ENCODE results near the gene STARD8.
"Not testable (repeated sequence)": the region's sequence is repeated elsewhere in the genome, so short reads cannot be mapped to it uniquely, and the experiment has no call there.

The STARD8 gene

GRCh38 chrX:68650491-68650890, 3.0 kb downstream of the STARD8 start:
- H3K4me1 Mint-ChIP-seq (ENCODE audit: low read depth), result no peaks in the 10 kb centered on the region
- no peaks in the 10 kb centered on the region for H3K36me3 Mint-ChIP-seq (ENCODE audit: low read depth)
- no peak overlapping the region for H3K27ac Mint-ChIP-seq
- no peak overlapping the region for H3K4me3 Mint-ChIP-seq
- H3K9me3 Mint-ChIP-seq, result no peaks in the 10 kb centered on the region
- peaks cover 5% of the 10 kb centered on the region for H3K27me3 Mint-ChIP-seq

- Mint-ChIP-seq H3K4me3 (no peak overlapping the region), H3K9me3 (no peaks in the 10 kb centered on the region), H3K27me3 (peaks cover 5% of the 10 kb centered on the region), H3K4me1 (ENCODE audit: low read depth) (no peaks in the 10 kb centered on the region), H3K27ac (no peak overlapping the region), H3K36me3 (ENCODE audit: low read depth) (no peaks in the 10 kb centered on the region)
These were observed 3.6 kb downstream of the STARD8 start for GRCh38 chrX:68651110-68651509.

- no peak overlapping the region for H3K4me3 Mint-ChIP-seq
- H3K4me1 Mint-ChIP-seq (ENCODE audit: low read depth), result no peaks in the 10 kb centered on the region
- peaks cover 5% of the 10 kb centered on the region for H3K27me3 Mint-ChIP-seq
- no peaks in the 10 kb centered on the region for H3K36me3 Mint-ChIP-seq (ENCODE audit: low read depth)
- H3K27ac Mint-ChIP-seq, result no peak overlapping the region
- H3K9me3 Mint-ChIP-seq, result no peaks in the 10 kb centered on the region
These were observed 5.1 kb downstream of the STARD8 start for GRCh38 chrX:68652326-68653170.

- H3K9me3 Mint-ChIP-seq, result no peaks in the 10 kb centered on the region
- H3K4me1 Mint-ChIP-seq (ENCODE audit: low read depth), result no peaks in the 10 kb centered on the region
- no peak overlapping the region for H3K27ac Mint-ChIP-seq
- H3K27me3 Mint-ChIP-seq, result no peaks in the 10 kb centered on the region
- H3K36me3 Mint-ChIP-seq (ENCODE audit: low read depth), result no peaks in the 10 kb centered on the region
- H3K4me3 Mint-ChIP-seq, result no peak overlapping the region
These were observed 7.2 kb downstream of the STARD8 start for GRCh38 chrX:68654693-68655092.

- H3K36me3 Mint-ChIP-seq (ENCODE audit: low read depth); H3K9me3 Mint-ChIP-seq; H3K27ac Mint-ChIP-seq; H3K4me1 Mint-ChIP-seq (ENCODE audit: low read depth); H3K27me3 Mint-ChIP-seq; H3K4me3 Mint-ChIP-seq: not testable (repeated sequence)
These were observed 9.0 kb downstream of the STARD8 start for GRCh38 chrX:68656473-68656872.

GRCh38 chrX:68658530-68658929, 11.1 kb downstream of the STARD8 start:
- Mint-ChIP-seq H3K4me3 (no peak overlapping the region), H3K27me3 (no peaks in the 10 kb centered on the region), H3K4me1 (ENCODE audit: low read depth) (no peaks in the 10 kb centered on the region), H3K9me3 (no peaks in the 10 kb centered on the region), H3K36me3 (ENCODE audit: low read depth) (no peaks in the 10 kb centered on the region), H3K27ac (no peak overlapping the region)

- no peak overlapping the region for H3K27ac Mint-ChIP-seq
- no peaks in the 10 kb centered on the region for H3K36me3 Mint-ChIP-seq (ENCODE audit: low read depth)
- H3K4me3 Mint-ChIP-seq, result no peak overlapping the region
- no peaks in the 10 kb centered on the region for H3K27me3 Mint-ChIP-seq
- H3K4me1 Mint-ChIP-seq (ENCODE audit: low read depth), result no peaks in the 10 kb centered on the region
- no peaks in the 10 kb centered on the region for H3K9me3 Mint-ChIP-seq
These were observed 11.9 kb downstream of the STARD8 start for GRCh38 chrX:68659385-68659784.

- Mint-ChIP-seq H3K4me3 (no peak overlapping the region), H3K27ac (no peak overlapping the region), H3K4me1 (ENCODE audit: low read depth) (no peaks in the 10 kb centered on the region), H3K27me3 (no peaks in the 10 kb centered on the region), H3K9me3 (no peaks in the 10 kb centered on the region), H3K36me3 (ENCODE audit: low read depth) (no peaks in the 10 kb centered on the region)
These were observed 12.3 kb downstream of the STARD8 start for GRCh38 chrX:68659786-68660185.

- no peak overlapping the region for H3K4me3 Mint-ChIP-seq
- H3K27me3 Mint-ChIP-seq, result no peaks in the 10 kb centered on the region
- H3K36me3 Mint-ChIP-seq (ENCODE audit: low read depth), result no peaks in the 10 kb centered on the region
- H3K27ac Mint-ChIP-seq, result no peak overlapping the region
- no peaks in the 10 kb centered on the region for H3K4me1 Mint-ChIP-seq (ENCODE audit: low read depth)
- H3K9me3 Mint-ChIP-seq, result no peaks in the 10 kb centered on the region
These were observed 13.3 kb downstream of the STARD8 start for GRCh38 chrX:68660746-68661145.

GRCh38 chrX:68665502-68665901, 18.0 kb downstream of the STARD8 start:
- no peaks in the 10 kb centered on the region for H3K27me3 Mint-ChIP-seq
- H3K9me3 Mint-ChIP-seq, result no peaks in the 10 kb centered on the region
- no peak overlapping the region for H3K4me3 Mint-ChIP-seq
- H3K36me3 Mint-ChIP-seq (ENCODE audit: low read depth), result no peaks in the 10 kb centered on the region
- H3K27ac Mint-ChIP-seq, result no peak overlapping the region
- H3K4me1 Mint-ChIP-seq (ENCODE audit: low read depth), result no peaks in the 10 kb centered on the region

GRCh38 chrX:68666580-68666979, 19.1 kb downstream of the STARD8 start:
- H3K27ac Mint-ChIP-seq, result no peak overlapping the region

GRCh38 chrX:68669094-68669860, 21.8 kb downstream of the STARD8 start:
- no peaks in the 10 kb centered on the region for H3K27me3 Mint-ChIP-seq
- H3K4me3 Mint-ChIP-seq, result no peak overlapping the region
- no peaks in the 10 kb centered on the region for H3K36me3 Mint-ChIP-seq (ENCODE audit: low read depth)
- no peak overlapping the region for H3K27ac Mint-ChIP-seq
- H3K4me1 Mint-ChIP-seq (ENCODE audit: low read depth), result no peaks in the 10 kb centered on the region
- no peaks in the 10 kb centered on the region for H3K9me3 Mint-ChIP-seq

More at GRCh38 chrX:68666580-68666979, 19.1 kb downstream of the STARD8 start:
- Mint-ChIP-seq H3K9me3 (no peaks in the 10 kb centered on the region), H3K4me3 (no peak overlapping the region), H3K27me3 (no peaks in the 10 kb centered on the region), H3K4me1 (ENCODE audit: low read depth) (no peaks in the 10 kb centered on the region), H3K36me3 (ENCODE audit: low read depth) (no peaks in the 10 kb centered on the region)

GRCh38 chrX:68669871-68670270, 22.4 kb downstream of the STARD8 start:
- Mint-ChIP-seq H3K27ac (no peak overlapping the region), H3K4me3 (no peak overlapping the region), H3K9me3 (no peaks in the 10 kb centered on the region), H3K4me1 (ENCODE audit: low read depth) (no peaks in the 10 kb centered on the region), H3K27me3 (no peaks in the 10 kb centered on the region), H3K36me3 (ENCODE audit: low read depth) (no peaks in the 10 kb centered on the region)

GRCh38 chrX:68671221-68671620, 23.8 kb downstream of the STARD8 start:
- H3K4me3 Mint-ChIP-seq, result no peak overlapping the region
- no peaks in the 10 kb centered on the region for H3K9me3 Mint-ChIP-seq
- no peaks in the 10 kb centered on the region for H3K4me1 Mint-ChIP-seq (ENCODE audit: low read depth)
- H3K27ac Mint-ChIP-seq, result no peak overlapping the region
- H3K36me3 Mint-ChIP-seq (ENCODE audit: low read depth), result no peaks in the 10 kb centered on the region
- no peaks in the 10 kb centered on the region for H3K27me3 Mint-ChIP-seq

- H3K27ac Mint-ChIP-seq, result no peak overlapping the region
- H3K9me3 Mint-ChIP-seq, result no peaks in the 10 kb centered on the region
- no peaks in the 10 kb centered on the region for H3K36me3 Mint-ChIP-seq (ENCODE audit: low read depth)
- H3K4me1 Mint-ChIP-seq (ENCODE audit: low read depth), result no peaks in the 10 kb centered on the region
- H3K27me3 Mint-ChIP-seq, result no peaks in the 10 kb centered on the region
- no peak overlapping the region for H3K4me3 Mint-ChIP-seq
These were observed 25.3 kb downstream of the STARD8 start for GRCh38 chrX:68672581-68673318.
